Transverse colon (tissue), 4 donors: ENCODE measurements around the gene FOS. TPM values are rescaled to one million over a fixed set of nuclear protein-coding genes. Genes with fewer than 3 reads are reported as not detected.

ENCODE experiments used
- DNase-seq: peaks from one replicate; pipeline ENCODE4 v3.0.0-alpha.2; 2019
- H3K27ac ChIP-seq, 4 donors: fragments of 200-600 bp; sonication (generic); 2 replicates each; pipeline ENCODE4 v1.5.1; 2016 to 2018; ENCODE audit warnings: inconsistent platforms in 4 of 4
- H3K27me3 ChIP-seq: fragments of 200-600 bp; sonication (generic); 2 replicates; pipeline ENCODE4 v1.5.1; 2017; ENCODE audit warnings: inconsistent platforms
- H3K36me3 ChIP-seq, 4 donors: fragments of 200-600 bp; sonication (generic); 2 replicates each; pipeline ENCODE4 v1.5.1; 2017 to 2019; ENCODE audit warnings: inconsistent platforms in 4 of 4
- H3K4me1 ChIP-seq, 4 donors: fragments of 200-600 bp; sonication (generic); 2 replicates each; pipeline ENCODE4 v1.5.1; 2017 to 2020; ENCODE audit warnings: inconsistent platforms in 4 of 4
- H3K4me3 ChIP-seq, 4 donors: fragments of 200-600 bp; sonication (generic); 1 replicate in 1 of 4; 2 replicates in 3 of 4; pipeline versions ENCODE4 v1.5.1 to v1.6.1; 2017 to 2019; ENCODE audit warnings: inconsistent platforms in 4 of 4
- H3K9me3 ChIP-seq, 2 donors: fragments of 200-600 bp; sonication (generic); 2 replicates each; pipeline ENCODE4 v1.5.1; 2017 to 2019; ENCODE audit warnings: inconsistent platforms in 2 of 2
- EP300 ChIP-seq: sonication (generic); formaldehyde crosslinking; IDR thresholded peaks from one replicate; pipeline ENCODE4 v1.6.1; 2017; ENCODE audit warnings: antibody characterized with exemption, low read depth
- POLR2A ChIP-seq: fragments of 450-650 bp; IDR thresholded peaks from one replicate; pipeline ENCODE4 v1.6.1; 2016; ENCODE audit warnings: antibody characterized with exemption, mild to moderate bottlenecking, moderate library complexity
- POLR2AphosphoS5 ChIP-seq, 3 donors: sonication (generic); formaldehyde crosslinking; IDR thresholded peaks; one replicate each; pipeline ENCODE4 v1.6.1; 2016; ENCODE audit warnings: antibody characterized with exemption in 3 of 3
- WGBS, 2 donors: methylation state at CpG; one replicate each; pipeline ENCODE4 v1.1.5; 2018; ENCODE audit warnings: low coverage in 1 of 2; 5-methylcytosine and 5-hydroxymethylcytosine counted together
- in situ Hi-C, 4 donors: fragments of 200-750 bp; cut with MboI; loops; one replicate each; pipeline versions ENCODE4 v1.15.0 to v1.15.1; 2017; ENCODE audit warnings: low sequenced_read_pairs in 3 of 4, low pct_ligation_motif_present in 1 of 4, low pct_unique_long_range_greater_than_20kb in 1 of 4
- intact Hi-C: fragments of 100-400 bp; cut with DNase I; formaldehyde crosslinking; loops from one replicate; pipeline ENCODE4 v1.15.1; 2023; ENCODE audit warnings: low total_unique reads
- total RNA-seq, 4 donors: library from RNA; depleted of rRNA; stranded (reverse); fragments of >200 nt; gene quantifications; one replicate each; pipeline ENCODE4 v1.1.0, GENCODE V29; 2016
- TF ChIP-seq, protein P1 (sequence below), 5 experiments: fragments of 200-600 bp in 3 of 5; fragments of 450-650 bp in 2 of 5; sonication (generic) in 3 of 5; IDR thresholded peaks; 1 replicate in 2 of 5; 2 replicates in 3 of 5; pipeline ENCODE4 v1.5.1; 2016 to 2017; ENCODE audit warnings: antibody characterized with exemption in 5 of 5, inconsistent platforms in 3 of 5, mild to moderate bottlenecking in 2 of 5, moderate library complexity in 1 of 5

Gene FOS
- total RNA-seq, 4 donors from 2014 or later: 345 to 1,356 (median 884) TPM

DNA sequence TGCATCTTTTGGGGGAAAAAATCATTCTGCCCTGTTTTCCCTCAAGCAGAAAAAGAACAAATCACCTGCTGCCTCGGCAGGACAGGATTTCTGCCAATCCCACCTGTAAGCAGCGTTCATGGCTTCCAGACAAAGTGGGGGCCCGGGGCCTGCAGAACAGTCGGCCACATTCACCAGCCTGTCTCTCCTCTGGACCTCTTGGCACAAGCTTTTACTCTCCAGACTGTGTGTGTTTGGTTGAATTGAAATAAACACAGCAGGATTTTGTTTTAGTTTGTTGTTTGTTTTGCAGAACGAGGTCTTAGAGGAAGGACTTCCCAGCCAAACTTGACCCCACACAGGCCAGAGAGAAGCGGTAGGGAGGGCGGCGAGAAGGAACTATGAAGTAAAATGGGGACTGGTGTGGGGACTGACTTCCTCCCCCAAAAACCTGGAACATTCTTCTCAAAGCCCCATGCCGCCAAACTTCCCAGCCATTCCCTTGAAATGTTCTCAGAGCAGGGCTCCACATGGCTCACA, 41.7 kb upstream of the FOS start:
- Histone ChIP-seq H3K4me1 (peaks cover 0 to 38% (median 1%) of the 10 kb centered on the region in 4 donors), H3K27ac (peak overlapping the region; percentile 63 to 78 (median 68)), H3K27me3 (no peaks in the 10 kb centered on the region), H3K9me3 (no peaks in the 10 kb centered on the region), H3K4me3 (no peak overlapping the region), H3K36me3 (no peaks in the 10 kb centered on the region)
- in situ Hi-C loops: no loop called here
- TF ChIP-seq POLR2A (no peak), EP300 (no peak), POLR2AphosphoS5 (IDR thresholded peaks at IDR 0.05) (no peak)
- TF ChIP-seq, protein P1, sequence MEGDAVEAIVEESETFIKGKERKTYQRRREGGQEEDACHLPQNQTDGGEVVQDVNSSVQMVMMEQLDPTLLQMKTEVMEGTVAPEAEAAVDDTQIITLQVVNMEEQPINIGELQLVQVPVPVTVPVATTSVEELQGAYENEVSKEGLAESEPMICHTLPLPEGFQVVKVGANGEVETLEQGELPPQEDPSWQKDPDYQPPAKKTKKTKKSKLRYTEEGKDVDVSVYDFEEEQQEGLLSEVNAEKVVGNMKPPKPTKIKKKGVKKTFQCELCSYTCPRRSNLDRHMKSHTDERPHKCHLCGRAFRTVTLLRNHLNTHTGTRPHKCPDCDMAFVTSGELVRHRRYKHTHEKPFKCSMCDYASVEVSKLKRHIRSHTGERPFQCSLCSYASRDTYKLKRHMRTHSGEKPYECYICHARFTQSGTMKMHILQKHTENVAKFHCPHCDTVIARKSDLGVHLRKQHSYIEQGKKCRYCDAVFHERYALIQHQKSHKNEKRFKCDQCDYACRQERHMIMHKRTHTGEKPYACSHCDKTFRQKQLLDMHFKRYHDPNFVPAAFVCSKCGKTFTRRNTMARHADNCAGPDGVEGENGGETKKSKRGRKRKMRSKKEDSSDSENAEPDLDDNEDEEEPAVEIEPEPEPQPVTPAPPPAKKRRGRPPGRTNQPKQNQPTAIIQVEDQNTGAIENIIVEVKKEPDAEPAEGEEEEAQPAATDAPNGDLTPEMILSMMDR (IDR thresholded peaks at IDR 0.05): no peak
- intact Hi-C loops: loop anchor here (10.0 kb wide), 1 partner anchor 52 kb away; no protein-coding TSS in a partner anchor
- no peak for DNase-seq
- WGBS, 2 donors: 57 to 67% methylated on average over 4 to 9 of the region's 9 CpGs

DNA sequence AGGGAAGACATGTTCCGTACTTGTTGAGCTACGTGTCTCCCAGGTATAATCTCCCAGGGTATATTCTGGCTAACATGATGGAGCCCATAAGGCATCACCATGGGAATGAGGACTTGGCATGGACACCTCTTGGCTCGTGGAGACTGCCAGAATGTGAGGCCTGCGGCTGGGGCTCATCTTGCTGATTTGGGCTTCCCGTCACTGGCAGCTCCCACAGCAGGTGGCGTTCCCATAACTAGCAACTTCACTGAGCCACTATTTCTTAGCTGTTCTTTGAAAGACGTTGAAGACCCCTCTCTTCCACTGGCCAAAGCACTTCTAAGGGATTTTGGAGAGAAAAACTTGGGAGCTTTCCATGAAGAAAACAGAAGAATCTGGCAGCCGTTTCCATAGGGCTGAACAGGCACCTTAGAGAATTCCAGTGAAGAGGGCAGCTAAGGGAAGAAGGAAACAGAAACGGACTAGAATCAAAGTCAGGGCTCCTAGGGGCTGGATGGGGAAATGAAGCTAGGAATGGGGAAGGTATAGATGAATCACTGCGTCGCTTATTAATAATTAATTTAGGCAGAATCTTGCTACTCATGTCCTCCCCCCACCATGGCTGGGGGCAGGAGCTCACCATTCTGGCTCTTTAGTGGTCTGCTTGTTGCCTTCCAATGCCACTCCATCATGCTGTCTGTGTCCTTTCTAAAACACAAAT, 39.7 kb upstream of the FOS start:
- DNase-seq: no peak
- H3K27ac ChIP-seq: peak overlapping the region; percentile 63 to 78 (median 68)
- in situ Hi-C loops: no loop called here
- no peaks in the 10 kb centered on the region for H3K36me3 ChIP-seq
- H3K27me3 ChIP-seq: no peaks in the 10 kb centered on the region
- H3K4me3 ChIP-seq: no peak overlapping the region
- TF ChIP-seq POLR2AphosphoS5 (IDR thresholded peaks at IDR 0.05) (no peak), POLR2A (no peak)
- peaks cover 0 to 31% (median 1%) of the 10 kb centered on the region in 4 donors for H3K4me1 ChIP-seq
- no peaks in the 10 kb centered on the region for H3K9me3 ChIP-seq
- intact Hi-C loops: loop anchor here (10.0 kb wide), 1 partner anchor 54 kb away; no protein-coding TSS in a partner anchor
- 60 to 77% methylated on average over 1 to 9 of the region's 11 CpGs for WGBS, 2 donors

DNA sequence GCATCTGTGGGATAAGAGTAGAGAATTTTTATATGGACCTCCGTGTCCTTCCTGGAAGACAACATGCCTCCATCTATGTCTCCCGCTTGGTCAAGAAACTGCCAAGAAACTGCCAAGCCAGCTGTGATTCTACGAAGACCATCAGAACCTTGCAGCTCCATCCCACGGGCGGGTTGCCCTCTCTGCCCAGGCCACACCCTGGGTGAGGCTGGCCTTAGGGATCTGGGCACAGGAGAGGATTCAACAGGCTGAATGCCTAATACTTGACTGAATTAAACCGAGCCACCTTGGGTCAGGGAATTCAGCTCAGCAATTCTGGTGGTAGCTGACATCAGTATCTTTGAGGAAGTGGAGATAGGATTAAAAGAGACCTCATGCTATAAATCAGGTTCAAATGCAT, 37.8 kb upstream of the FOS start:
- intact Hi-C loops (no loop called here), in situ Hi-C loops (no loop called here)
- H3K36me3 ChIP-seq: no peaks in the 10 kb centered on the region
- H3K4me3 ChIP-seq: no peak overlapping the region
- TF ChIP-seq, protein P1 (IDR thresholded peaks at IDR 0.05): no peak
- TF ChIP-seq POLR2AphosphoS5 (IDR thresholded peaks at IDR 0.05): no peak
- TF ChIP-seq POLR2A: no peak
- no peak for TF ChIP-seq EP300
- H3K27me3 ChIP-seq: no peaks in the 10 kb centered on the region
- no peak overlapping the region for H3K27ac ChIP-seq
- 91 to 100% methylated on average over 2 to 6 of the region's 6 CpGs for WGBS, 2 donors
- no peak for DNase-seq
- peaks cover 0 to 31% (median 1%) of the 10 kb centered on the region in 4 donors for H3K4me1 ChIP-seq
- no peaks in the 10 kb centered on the region for H3K9me3 ChIP-seq

DNA sequence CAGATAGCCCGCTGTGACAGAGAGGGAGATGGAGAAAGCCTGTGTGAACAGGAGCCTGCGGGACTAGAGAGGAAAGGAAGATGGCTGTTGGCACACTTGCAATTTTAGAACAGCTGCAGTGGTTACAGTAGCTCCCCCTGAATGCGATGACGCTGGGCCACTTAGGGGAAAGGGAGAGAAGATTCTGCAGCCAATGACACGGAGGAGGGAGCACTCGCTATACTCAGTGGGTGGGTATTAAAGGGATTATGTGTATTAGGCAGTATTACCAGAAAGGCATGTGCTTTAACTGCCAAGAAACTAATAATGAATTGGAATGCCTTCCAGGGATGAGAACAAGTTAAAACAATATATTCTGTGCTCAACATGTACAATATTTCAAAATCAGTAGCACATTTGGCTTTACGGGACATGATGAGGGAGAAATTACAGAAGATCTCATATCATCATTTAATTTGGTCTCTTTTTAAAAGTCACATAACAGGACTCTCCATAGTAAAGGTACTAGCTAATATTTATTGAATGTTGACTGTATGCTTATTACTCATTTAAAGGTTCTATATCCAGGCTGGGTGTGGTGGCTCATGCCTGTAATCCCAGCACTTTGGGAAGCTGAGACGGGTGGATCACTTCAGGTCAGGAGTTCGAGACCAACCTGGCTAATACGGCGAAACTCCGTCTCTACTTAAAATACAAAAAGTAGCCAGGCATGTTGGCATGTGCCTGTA, 35.9 kb upstream of the FOS start:
- peak; percentile 48 for DNase-seq
- peak overlapping the region in 2 of 4 donors; percentile 12 to 14 for H3K27ac ChIP-seq

More for the DNA sequence above, 35.9 kb upstream of the FOS start:
- Histone ChIP-seq H3K36me3 (no peaks in the 10 kb centered on the region), H3K4me3 (no peak overlapping the region), H3K4me1 (peaks cover 0 to 20% (median 0%) of the 10 kb centered on the region in 4 donors), H3K27me3 (no peaks in the 10 kb centered on the region), H3K9me3 (no peaks in the 10 kb centered on the region)
- intact Hi-C loops: no loop called here
- 55 to 70% methylated on average over 6 to 12 of the region's 12 CpGs for WGBS, 2 donors
- in situ Hi-C loops: no loop called here
- TF ChIP-seq EP300 (peak; percentile 25), POLR2A (no peak), POLR2AphosphoS5 (IDR thresholded peaks at IDR 0.05) (peak in 2 of 3 donors; percentile 40 to 52)
- TF ChIP-seq, protein P1 (IDR thresholded peaks at IDR 0.05): no peak
